HUES64 (cell line): ENCODE results near the gene RANGAP1.
"Not testable (repeated sequence)": the region's sequence is repeated elsewhere in the genome, so short reads cannot be mapped to it uniquely, and the experiment has no call there.

ENCODE experiments used
- H3K27ac ChIP-seq: 2 replicates; pipeline ENCODE4 v1.7.0; 2013; ENCODE audit warnings: low read depth, low read length, inconsistent platforms
- H3K27me3 ChIP-seq: 2 replicates; pipeline ENCODE4 v1.6.1; 2013; ENCODE audit warnings: mild to moderate bottlenecking, low read length; ENCODE audit not compliant: insufficient read depth
- H3K36me3 ChIP-seq: 2 replicates; pipeline ENCODE4 v1.6.1; 2013; ENCODE audit warnings: mild to moderate bottlenecking, low read length; ENCODE audit not compliant: insufficient read depth
- H3K4me1 ChIP-seq: 2 replicates; pipeline ENCODE4 v1.6.1; 2013; ENCODE audit warnings: mild to moderate bottlenecking, low read length, moderate library complexity; ENCODE audit not compliant: insufficient read depth
- H3K4me3 ChIP-seq: 2 replicates; pipeline ENCODE4 v1.5.1; 2013; ENCODE audit warnings: mild to moderate bottlenecking, low read length, moderate library complexity
- H3K9ac ChIP-seq: 2 replicates; pipeline ENCODE4 v1.6.1; 2013; ENCODE audit warnings: mild to moderate bottlenecking, low read depth, low read length
- H3K9me3 ChIP-seq: 2 replicates; pipeline ENCODE4 v1.6.1; 2013; ENCODE audit warnings: low read depth, low read length; ENCODE audit not compliant: insufficient read depth
- WGBS: fragments of 150-250, 120-280 bp; methylation state at CpG from one replicate; pipeline ENCODE4 v1.1.7; 2013; ENCODE audit warnings: missing lambda C conversion rate; 5-methylcytosine and 5-hydroxymethylcytosine counted together

The RANGAP1 gene

DNA sequence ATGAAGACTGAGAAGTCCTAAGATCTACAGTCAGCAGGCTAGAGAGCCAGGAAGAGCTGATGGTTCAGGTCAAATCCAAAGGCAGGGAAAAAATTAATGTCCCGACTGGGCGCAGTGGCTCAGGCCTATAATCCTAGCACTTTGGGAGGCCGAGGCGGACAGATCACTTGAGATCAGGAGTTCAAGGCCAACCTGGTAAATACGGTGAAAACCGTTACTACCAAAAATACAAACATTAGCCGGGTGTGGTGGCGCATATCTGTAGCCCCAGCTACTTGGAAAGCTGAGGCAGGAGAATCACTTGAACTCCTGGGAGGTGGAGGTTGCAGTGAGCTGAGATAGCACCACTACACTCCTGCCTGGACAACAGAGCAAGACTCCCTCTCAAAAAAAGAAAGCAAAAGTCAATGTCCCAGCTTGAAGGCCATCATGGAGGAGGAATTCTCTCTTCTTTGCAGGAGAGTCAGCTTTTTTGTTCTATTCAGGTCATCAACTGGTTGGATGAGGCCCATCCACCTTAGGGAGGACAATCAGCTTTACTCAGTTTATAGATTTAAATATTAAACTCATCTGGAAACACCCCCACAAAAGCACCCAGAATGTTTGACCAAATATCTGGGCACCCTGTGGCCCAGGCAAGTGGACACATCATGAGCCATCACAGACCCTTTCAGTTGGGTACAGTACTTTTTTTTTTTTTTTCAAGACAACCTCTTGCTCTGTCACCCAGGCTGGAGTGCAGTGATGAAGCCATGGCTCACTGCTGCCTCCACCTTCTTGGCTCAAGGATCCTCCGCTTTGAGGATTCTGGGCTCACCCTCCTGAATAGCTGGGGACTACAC, 11.1 kb upstream of the RANGAP1 start:
- H3K27me3 ChIP-seq, result no peaks in the 10 kb centered on the region
- no peaks in the 10 kb centered on the region for H3K9me3 ChIP-seq
- no peak overlapping the region for H3K27ac ChIP-seq
- H3K36me3 ChIP-seq, result no peaks in the 10 kb centered on the region
- H3K4me1 ChIP-seq, result peaks cover 5% of the 10 kb centered on the region; the same call in 1 of the 2 replicates
- H3K4me3 ChIP-seq, result no peak overlapping the region
- no peak overlapping the region for H3K9ac ChIP-seq
- WGBS, result 95% methylated on average over 9 of the region's 9 CpGs

DNA sequence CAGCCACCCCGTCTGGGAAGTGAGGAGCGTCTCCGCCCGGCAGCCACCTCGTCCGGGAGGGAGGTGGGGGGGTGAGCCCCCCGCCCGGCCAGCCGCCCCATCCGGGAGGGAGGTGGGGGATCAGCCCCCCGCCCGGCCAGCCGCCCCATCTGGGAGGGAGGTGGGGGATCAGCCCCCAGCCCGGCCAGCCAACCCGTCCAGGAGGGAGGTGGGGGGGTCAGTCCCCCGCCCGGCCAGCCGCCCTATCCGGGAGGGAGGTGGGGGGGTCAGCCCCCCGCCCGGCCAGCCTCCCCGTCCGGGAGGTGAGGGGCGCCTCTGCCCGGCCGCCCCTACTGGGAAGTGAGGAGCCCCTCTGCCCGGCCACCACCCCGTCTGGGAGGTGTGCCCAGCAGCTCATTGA, 8.8 kb upstream of the RANGAP1 start:
- not testable (repeated sequence) for H3K36me3 ChIP-seq, H3K9ac ChIP-seq, H3K4me1 ChIP-seq, H3K27ac ChIP-seq, H3K27me3 ChIP-seq, H3K4me3 ChIP-seq, H3K9me3 ChIP-seq
- 89% methylated on average over 11 of the region's 28 CpGs for WGBS

DNA sequence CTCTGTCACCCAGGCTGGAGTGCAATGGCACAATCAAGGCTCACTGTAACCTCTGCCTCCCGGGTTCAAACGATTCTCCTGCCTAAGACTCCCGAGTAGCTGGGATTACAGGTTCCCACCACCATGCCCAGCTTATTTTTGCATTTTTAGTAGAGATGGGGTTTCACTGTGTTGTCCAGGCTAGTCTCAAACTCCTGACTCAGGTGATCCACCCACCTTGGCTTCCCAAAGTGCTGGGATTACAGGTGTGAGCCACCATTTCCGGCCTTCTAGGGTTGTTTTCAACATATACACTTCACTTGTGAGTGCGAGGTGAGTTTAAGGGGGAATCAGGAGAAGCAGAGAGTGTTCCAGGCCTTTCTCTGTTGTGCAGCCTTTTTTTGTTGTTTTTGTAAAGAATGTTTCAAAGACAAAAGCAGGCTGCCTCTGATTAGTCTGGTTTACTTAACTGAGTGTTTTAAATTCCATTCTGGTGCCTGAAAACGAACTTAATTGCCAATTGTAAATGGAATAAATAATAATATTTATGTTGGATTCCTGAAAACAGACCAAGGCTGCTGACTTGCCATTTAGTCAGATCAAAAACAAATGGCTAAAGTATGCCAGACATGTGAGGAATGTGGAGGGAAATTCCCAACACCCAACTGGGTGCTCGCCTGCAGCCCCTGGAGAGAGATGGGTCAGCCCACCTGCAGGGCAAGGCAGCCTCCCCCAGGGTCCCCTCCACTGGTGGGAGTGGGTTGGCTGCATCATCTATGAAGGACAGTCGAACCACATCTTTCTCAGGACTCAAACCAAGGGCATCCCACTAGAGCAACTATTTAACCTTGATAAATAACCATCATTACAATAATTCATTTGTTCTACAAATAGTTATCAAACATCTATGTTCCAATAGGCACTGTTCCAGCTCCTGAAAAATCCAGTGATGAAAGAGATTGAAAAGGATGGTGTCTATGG, 4.6 kb upstream of the RANGAP1 start:
- Histone ChIP-seq H3K36me3 (no peaks in the 10 kb centered on the region), H3K4me1 (peaks cover 28% of the 10 kb centered on the region), H3K9me3 (no peaks in the 10 kb centered on the region), H3K9ac (peak overlapping the region; percentile 45), H3K27ac (peak overlapping the region; percentile 96), H3K4me3 (no peak overlapping the region), H3K27me3 (no peaks in the 10 kb centered on the region)
- 60% methylated on average over 8 of the region's 8 CpGs for WGBS

DNA sequence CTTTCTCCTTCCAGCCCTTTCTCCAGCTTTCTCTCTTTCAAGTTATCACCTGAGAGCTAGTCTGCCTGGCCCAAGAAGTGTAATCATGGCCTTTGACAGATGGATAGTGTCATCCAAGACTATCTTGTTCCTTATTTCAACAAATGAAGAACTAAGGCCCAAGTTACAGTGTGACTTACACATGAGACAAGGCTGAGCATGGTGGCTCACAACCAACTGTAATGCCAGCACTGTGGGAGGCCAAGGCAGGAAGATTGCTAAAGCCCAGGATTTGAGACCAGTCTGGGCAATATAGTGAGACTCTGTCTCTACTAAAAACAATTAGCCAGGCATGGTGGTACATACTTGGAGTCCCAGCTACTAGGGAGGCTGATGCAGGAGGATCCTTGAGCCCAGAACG, 3.7 kb upstream of the RANGAP1 start:
- H3K27me3 ChIP-seq, result no peaks in the 10 kb centered on the region
- peaks cover 28% of the 10 kb centered on the region for H3K4me1 ChIP-seq
- 95% methylated on average over 1 of the region's 1 CpG for WGBS
- H3K9me3 ChIP-seq, result no peaks in the 10 kb centered on the region
- no peak overlapping the region for H3K4me3 ChIP-seq
- peaks cover 2% of the 10 kb centered on the region for H3K36me3 ChIP-seq
- H3K27ac ChIP-seq, result peak overlapping the region; percentile 28
- no peak overlapping the region for H3K9ac ChIP-seq

DNA sequence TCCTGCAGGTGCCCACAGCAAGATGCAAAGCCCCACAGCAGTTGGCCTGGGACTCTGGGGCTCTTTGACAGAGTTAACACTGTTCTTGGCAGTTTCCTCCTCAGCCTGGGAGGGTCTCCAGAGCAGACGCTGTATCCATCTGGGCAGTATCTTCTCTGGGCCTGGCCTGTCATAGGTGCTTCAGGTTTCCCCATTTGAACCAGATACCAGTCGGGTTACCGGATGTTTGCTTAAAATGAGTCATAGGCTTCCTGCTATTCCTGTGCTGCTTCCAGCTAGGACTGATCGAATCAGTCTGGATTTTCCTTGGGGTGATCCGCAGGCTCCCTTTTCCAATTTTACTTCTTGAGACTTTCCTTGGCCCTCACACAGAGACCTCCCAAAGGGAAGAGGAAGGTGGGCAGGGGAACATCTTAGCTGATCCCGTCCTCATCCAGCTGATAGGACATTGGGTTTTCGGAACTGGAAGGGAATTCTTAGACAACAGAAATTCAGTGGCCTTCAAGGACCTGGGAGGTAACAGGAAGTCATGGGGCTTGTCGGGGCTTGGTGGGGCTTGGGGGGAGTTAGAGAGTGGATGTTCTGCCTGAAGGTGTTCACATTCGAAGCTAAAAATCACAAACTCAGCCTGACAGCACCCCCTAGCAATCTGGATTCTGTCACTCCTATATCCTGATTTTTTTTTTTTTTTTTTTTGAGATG, 2.4 kb upstream of the RANGAP1 start:
- H3K4me1 ChIP-seq, result peaks cover 28% of the 10 kb centered on the region
- H3K9me3 ChIP-seq, result no peaks in the 10 kb centered on the region
- 44% methylated on average over 8 of the region's 9 CpGs for WGBS
- H3K27ac ChIP-seq, result peak overlapping the region; percentile 89
- peaks cover 11% of the 10 kb centered on the region for H3K36me3 ChIP-seq
- peak overlapping the region; percentile 55; the same call in 1 of the 2 replicates for H3K9ac ChIP-seq
- no peaks in the 10 kb centered on the region for H3K27me3 ChIP-seq
- H3K4me3 ChIP-seq, result no peak overlapping the region

DNA sequence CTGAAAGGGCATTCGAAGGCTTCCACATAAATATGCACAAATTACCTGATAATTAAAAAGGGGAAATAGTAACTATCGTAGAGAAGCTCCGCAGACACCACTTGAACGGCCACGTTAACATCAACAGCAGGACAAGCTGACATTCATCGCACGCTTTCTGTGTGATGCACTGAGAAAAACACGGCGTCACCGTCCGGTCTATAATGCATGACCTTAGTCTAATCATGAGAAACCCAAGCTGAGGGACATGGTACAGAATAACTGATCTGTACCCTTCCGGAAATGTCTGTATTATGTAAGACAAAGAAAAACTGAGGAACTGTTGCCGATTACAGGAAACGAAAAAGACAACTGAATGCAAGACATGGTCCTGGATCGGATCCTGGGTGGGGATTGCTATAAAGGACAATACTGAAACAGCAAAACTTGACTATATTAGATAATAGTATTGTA, 678 bp upstream of the RANGAP1 start:
- H3K9me3 ChIP-seq, result no peaks in the 10 kb centered on the region
- H3K4me1 ChIP-seq, result peaks cover 28% of the 10 kb centered on the region
- peak overlapping the region; percentile 46; the same call in 1 of the 2 replicates for H3K27ac ChIP-seq
- 43% methylated on average over 14 of the region's 15 CpGs for WGBS
- H3K4me3 ChIP-seq, result peak overlapping the region; percentile 60
- peak overlapping the region; percentile 40 for H3K9ac ChIP-seq
- peaks cover 27% of the 10 kb centered on the region for H3K36me3 ChIP-seq
- no peaks in the 10 kb centered on the region for H3K27me3 ChIP-seq

DNA sequence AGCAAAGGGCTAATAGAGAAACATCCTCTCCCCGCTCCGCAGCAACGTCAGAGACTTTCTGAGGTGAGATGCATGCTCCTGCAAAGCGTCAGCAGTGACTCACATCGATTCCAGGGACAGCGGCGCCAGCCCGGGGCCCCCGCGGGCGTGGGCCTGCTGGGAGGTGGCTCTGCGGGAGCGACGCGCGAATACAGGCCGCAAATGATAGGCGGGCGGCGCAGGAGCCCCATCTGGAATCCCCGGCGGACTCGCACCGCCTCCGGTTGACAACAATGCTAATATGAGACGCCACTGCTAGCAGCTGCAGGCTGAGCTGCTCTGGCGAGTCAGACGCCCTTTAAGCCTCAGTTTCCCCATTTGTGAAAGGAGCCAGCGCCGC, 557 bp downstream of the RANGAP1 start:
- H3K9me3 ChIP-seq, result no peaks in the 10 kb centered on the region
- H3K27me3 ChIP-seq, result no peaks in the 10 kb centered on the region
- under 1% methylated on average over 30 of the region's 30 CpGs for WGBS
- peak overlapping the region; percentile 89 for H3K27ac ChIP-seq
- peak overlapping the region; percentile 74 for H3K4me3 ChIP-seq
- H3K4me1 ChIP-seq, result peaks cover 21% of the 10 kb centered on the region
- H3K9ac ChIP-seq, result peak overlapping the region; percentile 83
- H3K36me3 ChIP-seq, result peaks cover 39% of the 10 kb centered on the region

DNA sequence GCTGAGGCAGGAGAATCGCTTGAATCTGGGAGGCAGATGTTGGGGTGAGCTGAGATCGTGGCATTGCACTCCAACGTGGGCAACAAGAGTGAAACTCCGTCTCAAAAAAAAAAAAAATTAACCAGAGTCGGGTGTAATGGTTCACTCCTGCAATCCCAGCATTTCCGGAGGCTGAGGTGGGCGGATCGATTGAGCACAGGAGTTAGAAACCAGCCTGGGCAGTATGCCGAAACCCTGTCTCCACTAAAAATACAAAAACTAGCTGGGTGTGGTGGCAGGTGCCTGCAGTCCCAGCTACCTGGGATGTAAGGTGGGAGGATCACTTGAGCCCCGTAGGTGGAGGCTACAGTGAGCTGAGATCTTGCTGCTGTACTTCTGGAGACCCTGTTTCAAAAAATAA, 1.5 kb downstream of the RANGAP1 start:
- H3K4me1 ChIP-seq, result peaks cover 19% of the 10 kb centered on the region
- H3K27ac ChIP-seq, result no peak overlapping the region
- no peaks in the 10 kb centered on the region for H3K9me3 ChIP-seq
- WGBS, result 96% methylated on average over 10 of the region's 10 CpGs
- peaks cover 49% of the 10 kb centered on the region for H3K36me3 ChIP-seq
- peak overlapping the region; percentile 74 for H3K4me3 ChIP-seq
- no peaks in the 10 kb centered on the region for H3K27me3 ChIP-seq
- no peak overlapping the region for H3K9ac ChIP-seq

DNA sequence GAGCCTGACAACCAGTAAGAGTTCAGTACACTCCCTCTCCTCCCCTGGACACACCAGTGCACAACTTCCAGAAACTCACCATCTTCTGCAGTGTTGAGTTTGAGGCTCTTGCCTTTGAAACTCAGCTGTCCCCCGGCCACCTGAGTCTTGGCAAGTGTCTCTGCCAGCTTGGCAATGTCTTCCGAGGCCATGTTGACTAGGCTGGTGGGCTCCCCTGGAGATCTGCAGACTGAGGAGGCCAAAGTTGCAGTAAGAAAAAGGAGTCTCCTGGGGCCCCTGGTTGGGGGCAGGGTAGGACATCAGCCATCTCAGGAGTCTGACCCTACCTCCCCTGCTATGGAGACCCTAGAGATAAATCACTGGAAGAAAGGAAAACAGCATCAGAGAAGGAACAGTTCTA, 5.1 kb downstream of the RANGAP1 start:
- WGBS, result 91% methylated on average over 2 of the region's 2 CpGs
- Histone ChIP-seq H3K27ac (no peak overlapping the region), H3K27me3 (no peaks in the 10 kb centered on the region), H3K9ac (no peak overlapping the region), H3K4me1 (no peaks in the 10 kb centered on the region), H3K9me3 (no peaks in the 10 kb centered on the region), H3K36me3 (peaks cover 81% of the 10 kb centered on the region), H3K4me3 (no peak overlapping the region)

DNA sequence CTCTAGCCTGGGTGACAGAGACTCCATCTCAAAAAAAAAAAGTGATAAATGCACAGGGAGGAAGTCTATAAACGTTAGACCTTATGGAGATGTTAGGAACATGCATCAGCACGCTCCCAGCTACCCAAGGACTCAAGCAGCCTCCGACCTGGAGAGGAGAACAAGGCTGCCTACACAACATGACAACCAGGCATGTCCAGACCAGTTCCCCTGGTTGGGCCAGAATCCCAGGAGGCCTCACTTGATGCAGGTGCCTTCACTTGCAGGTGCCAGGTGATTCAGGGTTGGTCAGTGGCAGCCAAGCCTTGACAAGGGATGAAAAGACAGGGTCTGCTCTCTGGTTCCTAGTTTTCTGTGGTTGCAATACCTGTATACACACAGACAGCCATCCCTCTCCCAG, 5.9 kb downstream of the RANGAP1 start:
- H3K27me3 ChIP-seq, result no peaks in the 10 kb centered on the region
- H3K36me3 ChIP-seq, result peaks cover 89% of the 10 kb centered on the region
- H3K9me3 ChIP-seq, result no peaks in the 10 kb centered on the region
- 93% methylated on average over 3 of the region's 3 CpGs for WGBS
- H3K4me3 ChIP-seq, result no peak overlapping the region
- no peak overlapping the region for H3K9ac ChIP-seq
- H3K4me1 ChIP-seq, result no peaks in the 10 kb centered on the region
- no peak overlapping the region for H3K27ac ChIP-seq
